Caco-2 (cell line): ENCODE measurements around the gene MOB3B. TPM values are rescaled to one million over a fixed set of nuclear protein-coding genes. Genes with fewer than 3 reads are reported as not detected.

Experiments used
- BruUV-seq: library from RNA; stranded (reverse); fragments of 400-500 nt; replicated peaks from 2 replicates; lab custom pipeline; 2021; lab: Mats Ljungman, UMichigan
- CTCF ChIA-PET: fragments of 300-600 bp; sonication (Branson Sonifier 250); formaldehyde crosslinking; loops from one replicate; lab custom pipeline; 2022; ENCODE audit warnings: antibody characterized with exemption; lab: Charles Lee
- POLR2A ChIA-PET: fragments of 300-600 bp; sonication (Branson Sonifier 250); formaldehyde crosslinking; loops from one replicate; lab custom pipeline; 2022; ENCODE audit warnings: antibody characterized with exemption; lab: Charles Lee
- DNase-seq, 2 experiments: peaks; one replicate each; pipeline versions ENCODE4 v3.0.0 to v3.0.0-alpha.2; 2020 to 2022
- H3K27me3 ChIP-seq: replicated peaks from 2 replicates; pipeline ENCODE4 v1.6.0; 2011; ENCODE audit warnings: low read length; ENCODE audit not compliant: control insufficient read depth, insufficient read depth
- H3K36me3 ChIP-seq: 2 replicates; pipeline ENCODE4 v1.5.1; 2011; ENCODE audit warnings: low read length; ENCODE audit not compliant: control insufficient read depth, insufficient read depth
- H3K4me1 ChIP-seq: fragments of 250-450 bp; sonication (Bioruptor Pico); 2 replicates; pipeline ENCODE4 v1.5.1; 2020; ENCODE audit warnings: mild to moderate bottlenecking
- H3K4me3 ChIP-seq: 2 replicates; pipeline ENCODE4 v1.5.1; 2011; ENCODE audit warnings: low read depth, mild to moderate bottlenecking, control low read depth, low read length
- H3K9me3 ChIP-seq: fragments of 250-450 bp; sonication (Bioruptor Pico); 2 replicates; pipeline ENCODE4 v1.5.1; 2020; ENCODE audit warnings: mild to moderate bottlenecking, moderate library complexity
- H3K27ac Mint-ChIP-seq: one replicate; pipeline ENCODE4 v1.8.0; 2022; ENCODE audit warnings: mixed read lengths; ENCODE audit not compliant: unreplicated experiment
- H3K27me3 Mint-ChIP-seq: one replicate; pipeline ENCODE4 v1.8.0; 2022; ENCODE audit warnings: mixed read lengths; ENCODE audit not compliant: insufficient read depth, unreplicated experiment
- H3K36me3 Mint-ChIP-seq: one replicate; pipeline ENCODE4 v1.8.0; 2022; ENCODE audit warnings: mild to moderate bottlenecking, mixed read lengths; ENCODE audit not compliant: insufficient read depth, unreplicated experiment
- H3K4me1 Mint-ChIP-seq: one replicate; pipeline ENCODE4 v1.8.0; 2022; ENCODE audit warnings: low read depth, mixed read lengths; ENCODE audit not compliant: unreplicated experiment
- H3K4me3 Mint-ChIP-seq: one replicate; pipeline ENCODE4 v1.8.0; 2022; ENCODE audit warnings: mild to moderate bottlenecking, moderate library complexity, mixed read lengths; ENCODE audit not compliant: unreplicated experiment
- H3K9me3 Mint-ChIP-seq: one replicate; pipeline ENCODE4 v1.8.0; 2022; ENCODE audit warnings: mixed read lengths; ENCODE audit not compliant: unreplicated experiment
- intact Hi-C: fragments of 100-400 bp; cut with micrococcal nuclease; formaldehyde crosslinking; loops from one replicate; pipeline ENCODE4 v1.10.0; 2022; ENCODE audit not compliant: unreplicated experiment
- total RNA-seq: library from RNA; stranded (reverse); gene quantifications from 2 replicates; pipeline ENCODE4 v1.2.3, GENCODE V29; 2022
- TF ChIP-seq, protein P1 (sequence below), 2 experiments: fragments of 200-600 bp in 1 of 2; IDR thresholded peaks; 1 replicate in 1 of 2; 2 replicates in 1 of 2; pipeline versions ENCODE4 v1.5.1 to v1.8.0; 2011 to 2022; ENCODE audit warnings: antibody characterized with exemption in 1 of 2, control low read depth in 1 of 2, inconsistent platforms in 1 of 2, low read depth in 1 of 2, low read length in 1 of 2, mild to moderate bottlenecking in 1 of 2, moderate library complexity in 1 of 2; ENCODE audit not compliant: insufficient read depth in 1 of 2, severe bottlenecking in 1 of 2, unreplicated experiment in 1 of 2

The MOB3B gene
- total RNA-seq, 1 experiment from 2014 or later: 5.3 TPM

DNA sequence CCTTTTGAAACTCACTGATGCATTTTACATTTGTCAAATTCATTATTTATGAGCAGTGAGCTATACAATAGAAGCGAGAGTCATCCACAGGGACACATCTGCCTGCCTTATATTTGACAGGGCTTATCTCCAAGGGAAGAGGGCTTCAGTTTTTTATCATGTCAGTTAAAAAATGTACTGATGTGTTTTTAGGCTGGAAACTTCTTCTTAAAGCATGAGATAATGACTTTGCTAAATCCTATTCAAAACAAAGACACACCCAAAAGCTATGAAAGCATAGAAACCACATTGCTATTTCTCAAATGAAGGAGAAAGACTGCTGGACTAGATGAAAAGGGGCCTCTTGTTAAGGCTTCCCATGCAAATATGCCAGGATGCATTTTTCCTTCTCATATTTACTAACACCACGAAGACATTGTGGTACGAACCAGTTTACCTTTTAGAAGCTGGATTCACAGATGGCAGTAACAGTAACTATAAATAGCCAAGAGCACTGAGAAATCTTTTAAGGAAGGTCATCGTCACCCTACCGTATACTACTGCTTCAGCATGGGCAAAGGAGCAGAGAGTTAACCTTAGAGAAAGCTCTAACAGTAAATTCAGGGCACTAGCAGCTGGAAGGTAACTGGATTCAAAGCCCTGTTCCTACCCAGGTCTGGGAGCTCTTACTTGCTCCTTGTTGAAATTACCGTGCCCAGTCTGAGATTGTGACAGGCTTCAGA lies 91.8 kb downstream of the MOB3B start:
- TF ChIP-seq, protein P1, sequence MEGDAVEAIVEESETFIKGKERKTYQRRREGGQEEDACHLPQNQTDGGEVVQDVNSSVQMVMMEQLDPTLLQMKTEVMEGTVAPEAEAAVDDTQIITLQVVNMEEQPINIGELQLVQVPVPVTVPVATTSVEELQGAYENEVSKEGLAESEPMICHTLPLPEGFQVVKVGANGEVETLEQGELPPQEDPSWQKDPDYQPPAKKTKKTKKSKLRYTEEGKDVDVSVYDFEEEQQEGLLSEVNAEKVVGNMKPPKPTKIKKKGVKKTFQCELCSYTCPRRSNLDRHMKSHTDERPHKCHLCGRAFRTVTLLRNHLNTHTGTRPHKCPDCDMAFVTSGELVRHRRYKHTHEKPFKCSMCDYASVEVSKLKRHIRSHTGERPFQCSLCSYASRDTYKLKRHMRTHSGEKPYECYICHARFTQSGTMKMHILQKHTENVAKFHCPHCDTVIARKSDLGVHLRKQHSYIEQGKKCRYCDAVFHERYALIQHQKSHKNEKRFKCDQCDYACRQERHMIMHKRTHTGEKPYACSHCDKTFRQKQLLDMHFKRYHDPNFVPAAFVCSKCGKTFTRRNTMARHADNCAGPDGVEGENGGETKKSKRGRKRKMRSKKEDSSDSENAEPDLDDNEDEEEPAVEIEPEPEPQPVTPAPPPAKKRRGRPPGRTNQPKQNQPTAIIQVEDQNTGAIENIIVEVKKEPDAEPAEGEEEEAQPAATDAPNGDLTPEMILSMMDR (IDR thresholded peaks at IDR 0.05; ENCODE audit: insufficient read depth in 1 of 2, low read depth in 1 of 2, low read length in 1 of 2, severe bottlenecking in 1 of 2, unreplicated experiment in 1 of 2): no peak
- H3K36me3 ChIP-seq: no peaks in the 10 kb centered on the region
- H3K36me3 Mint-ChIP-seq: no peaks in the 10 kb centered on the region
- BruUV-seq: no TSS peak
- H3K9me3 ChIP-seq: no peaks in the 10 kb centered on the region
- POLR2A ChIA-PET: no interaction called here
- CTCF ChIA-PET: interaction anchor here (0.5 to 1.3 kb wide), 2 partner anchors 53 to 105 kb away, joined by 3 to 6 read pairs; no protein-coding TSS in a partner anchor
- no peaks in the 10 kb centered on the region for H3K27me3 Mint-ChIP-seq
- no peak overlapping the region for H3K27ac Mint-ChIP-seq
- H3K9me3 Mint-ChIP-seq: no peaks in the 10 kb centered on the region
- peaks cover 49% of the 10 kb centered on the region for H3K4me1 ChIP-seq
- H3K27me3 ChIP-seq: no peaks in the 10 kb centered on the region
- H3K4me3 ChIP-seq: no peak overlapping the region
- intact Hi-C loops: loop anchor here (1.0 to 2.0 kb wide), 2 partner anchors 44 to 91 kb away; partner anchors contain the start of gene MOB3B
- DNase-seq: no peak
- H3K4me3 Mint-ChIP-seq: no peak overlapping the region
- peaks cover 39% of the 10 kb centered on the region for H3K4me1 Mint-ChIP-seq

DNA sequence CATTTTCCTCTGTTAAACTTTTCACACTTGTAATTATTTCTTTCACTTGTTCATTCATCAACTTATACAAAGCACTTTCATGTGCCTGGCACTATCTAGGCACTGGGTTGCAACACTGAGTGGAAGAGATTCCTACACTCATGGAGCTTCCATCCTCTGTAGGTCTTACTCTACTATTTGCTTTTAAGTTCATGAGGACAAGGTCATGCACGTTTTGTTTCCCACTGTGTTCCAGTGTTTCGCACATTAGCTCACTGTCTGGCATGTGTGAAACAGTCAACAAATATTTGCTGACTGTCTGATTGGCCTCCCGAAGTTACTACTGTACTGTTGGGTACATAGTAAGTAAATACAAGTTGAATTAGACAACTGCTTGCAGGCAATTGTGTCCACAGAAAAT lies 93.4 kb downstream of the MOB3B start:
- CTCF ChIA-PET: interaction anchor here (0.6 kb wide), 1 partner anchor 48 kb away, joined by 3 read pairs; no protein-coding TSS in a partner anchor
- intact Hi-C loops: loop anchor here (1.0 to 2.0 kb wide), 2 partner anchors 93 to 103 kb away; partner anchors contain the start of gene MOB3B

DNA sequence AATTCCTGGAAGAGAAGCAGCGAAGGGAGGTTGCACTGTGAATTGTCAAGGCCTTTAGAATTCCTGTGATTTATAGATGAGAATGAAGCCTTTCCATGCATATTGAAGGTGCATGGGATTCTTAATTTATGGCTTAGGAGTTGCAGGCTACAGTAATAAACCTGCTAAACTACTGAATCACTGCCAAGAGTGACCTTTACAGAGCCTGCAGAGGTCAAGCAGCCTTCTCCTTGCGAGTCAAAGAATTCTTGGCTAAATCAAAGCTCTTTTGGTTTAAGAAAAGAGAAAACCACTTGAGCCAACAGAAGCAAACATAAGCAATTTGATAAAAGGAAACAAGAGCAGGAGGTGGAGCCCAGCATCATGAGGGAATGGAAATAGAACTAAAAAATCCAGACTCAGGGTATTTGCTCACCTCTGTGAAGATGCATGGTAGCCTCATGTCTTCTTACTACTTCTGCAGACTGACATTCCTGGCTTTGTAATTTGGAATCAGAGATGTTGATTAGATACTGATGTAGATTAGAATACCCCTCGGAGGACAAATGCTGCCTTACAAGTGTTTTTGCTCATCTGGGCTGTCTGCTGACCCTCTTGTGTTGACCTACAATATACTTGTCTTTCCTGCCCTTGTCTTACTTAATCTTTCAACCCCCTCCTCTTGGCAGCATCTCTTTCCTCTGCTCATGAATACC lies 95.8 kb downstream of the MOB3B start:
- peak overlapping the region; percentile 3 for H3K27ac Mint-ChIP-seq
- POLR2A ChIA-PET: no interaction called here
- TF ChIP-seq, protein P1 (IDR thresholded peaks at IDR 0.05; ENCODE audit: insufficient read depth in 1 of 2, low read depth in 1 of 2, low read length in 1 of 2, severe bottlenecking in 1 of 2, unreplicated experiment in 1 of 2): no peak

More for the DNA sequence above, 93.4 kb downstream of the MOB3B start:
- peaks cover 45% of the 10 kb centered on the region for H3K4me1 Mint-ChIP-seq
- no peaks in the 10 kb centered on the region for H3K27me3 Mint-ChIP-seq
- DNase-seq: peak; percentile 47 to 48
- Histone ChIP-seq H3K36me3 (no peaks in the 10 kb centered on the region), H3K4me3 (no peak overlapping the region), H3K4me1 (peaks cover 56% of the 10 kb centered on the region), H3K9me3 (no peaks in the 10 kb centered on the region), H3K27me3 (no peaks in the 10 kb centered on the region)
- H3K27ac Mint-ChIP-seq: no peak overlapping the region
- BruUV-seq: no TSS peak
- TF ChIP-seq, protein P1 (IDR thresholded peaks at IDR 0.05; ENCODE audit: insufficient read depth in 1 of 2, low read depth in 1 of 2, low read length in 1 of 2, severe bottlenecking in 1 of 2, unreplicated experiment in 1 of 2): no peak
- H3K36me3 Mint-ChIP-seq: no peaks in the 10 kb centered on the region
- POLR2A ChIA-PET: no interaction called here
- no peak overlapping the region for H3K4me3 Mint-ChIP-seq
- no peaks in the 10 kb centered on the region for H3K9me3 Mint-ChIP-seq

More for the DNA sequence above, 95.8 kb downstream of the MOB3B start:
- Histone ChIP-seq H3K27me3 (no peaks in the 10 kb centered on the region), H3K4me3 (no peak overlapping the region), H3K9me3 (no peaks in the 10 kb centered on the region), H3K36me3 (no peaks in the 10 kb centered on the region), H3K4me1 (peaks cover 72% of the 10 kb centered on the region)
- Mint-ChIP-seq H3K9me3 (no peaks in the 10 kb centered on the region), H3K36me3 (no peaks in the 10 kb centered on the region), H3K4me1 (peaks cover 43% of the 10 kb centered on the region), H3K4me3 (no peak overlapping the region), H3K27me3 (no peaks in the 10 kb centered on the region)
- intact Hi-C loops: no loop called here
- CTCF ChIA-PET: no interaction called here
- no TSS peak for BruUV-seq
- DNase-seq: no peak
